DMS114 treated with DMSO at 0.1 percent for 48 hours (cell line): Measurements from ENCODE around the gene LRBA.
"Not testable (repeated sequence)": the region's sequence is repeated elsewhere in the genome, so short reads cannot be mapped to it uniquely, and the experiment has no call there.

Experiments used
- DNase-seq: peaks from one replicate; lab custom pipeline; 2025; ENCODE audit not compliant: unreplicated experiment; lab: John Stamatoyannopoulos, UW

LRBA gene

GRCh38 chr4:150572704-150573504 lies 442.2 kb downstream of the LRBA start:
- DNase-seq: no peak

GRCh38 chr4:150570862-150571261 lies 444.2 kb downstream of the LRBA start:
- DNase-seq: no peak

DNA sequence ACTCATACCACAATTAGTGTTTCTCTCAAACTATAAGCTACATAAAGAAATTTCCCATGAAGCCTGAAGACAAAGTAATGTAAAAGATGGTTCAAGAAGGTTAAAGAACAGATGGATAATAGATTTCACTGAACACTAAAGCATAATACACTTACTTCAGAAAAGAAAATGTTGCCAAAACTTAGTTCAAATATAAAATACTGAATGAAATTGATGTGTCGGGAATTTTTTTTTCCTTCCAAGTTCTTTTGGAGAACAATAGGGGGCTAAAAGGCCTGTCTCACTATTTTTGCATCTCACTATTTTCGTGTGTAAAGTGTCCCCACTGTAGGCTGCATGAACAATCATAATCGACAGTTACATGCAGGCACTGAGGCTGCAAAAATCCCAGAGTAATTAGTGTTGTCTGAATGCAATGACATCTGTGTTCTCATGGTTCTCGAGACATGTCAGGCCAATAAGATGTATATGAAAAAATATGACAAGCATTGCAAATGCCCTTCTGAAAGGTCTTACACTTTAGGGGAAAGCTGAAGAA lies 445.0 kb downstream of the LRBA start:
- DNase-seq: no peak

DNA sequence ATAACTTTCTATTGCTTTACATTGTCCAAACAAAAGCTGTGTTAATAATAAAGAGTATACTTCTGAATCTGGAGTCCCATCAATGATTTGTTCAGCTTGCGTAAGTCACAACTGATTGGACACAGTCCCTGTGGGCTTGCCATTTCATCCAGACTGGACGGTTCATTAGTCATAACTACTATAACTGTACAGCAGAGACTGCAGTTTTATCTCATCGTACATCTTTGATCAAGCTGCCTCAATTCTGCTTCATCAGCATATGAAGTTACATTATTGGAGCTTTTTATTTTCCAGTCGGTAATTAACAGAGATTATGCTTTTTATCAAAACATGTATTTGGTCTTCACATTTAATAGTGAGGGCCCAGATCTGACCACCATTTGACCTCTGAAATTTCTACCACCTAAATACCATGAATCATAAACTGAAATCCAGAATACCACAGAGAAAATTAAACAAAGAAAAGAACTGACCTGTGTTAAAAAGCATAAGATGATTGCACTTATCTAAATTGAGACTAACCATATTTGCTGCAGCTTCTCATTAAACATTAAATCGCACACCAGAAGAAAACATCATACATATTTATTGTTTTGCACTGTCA lies 445.6 kb downstream of the LRBA start:
- no peak for DNase-seq

DNA sequence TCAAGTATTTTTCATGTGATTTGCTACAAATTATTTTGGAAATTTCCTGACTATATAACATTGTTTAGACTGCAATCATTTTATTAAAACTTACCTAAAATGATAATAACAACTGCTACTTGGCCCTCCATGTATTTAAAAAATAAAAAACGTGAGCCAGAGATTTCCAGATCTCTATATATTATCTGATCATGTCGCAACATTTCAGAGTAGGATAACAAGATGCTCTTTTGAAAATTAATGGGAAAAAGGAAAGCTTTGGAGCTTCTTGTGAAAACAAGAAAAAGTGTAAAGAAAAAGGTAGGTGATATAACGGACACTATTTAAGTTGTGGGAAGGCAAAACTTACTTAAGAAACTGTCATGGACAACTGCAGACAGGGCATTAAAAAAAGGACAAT lies 448.0 kb downstream of the LRBA start:
- no peak for DNase-seq

GRCh38 chr4:150564967-150565366 lies 450.1 kb downstream of the LRBA start:
- DNase-seq: not testable (repeated sequence)

GRCh38 chr4:150562751-150563150 lies 452.3 kb downstream of the LRBA start:
- DNase-seq: no peak

- no peak for DNase-seq
Observed at GRCh38 chr4:150562250-150562649, 452.8 kb downstream of the LRBA start.

GRCh38 chr4:150561143-150561737 lies 453.8 kb downstream of the LRBA start:
- DNase-seq: no peak

DNA sequence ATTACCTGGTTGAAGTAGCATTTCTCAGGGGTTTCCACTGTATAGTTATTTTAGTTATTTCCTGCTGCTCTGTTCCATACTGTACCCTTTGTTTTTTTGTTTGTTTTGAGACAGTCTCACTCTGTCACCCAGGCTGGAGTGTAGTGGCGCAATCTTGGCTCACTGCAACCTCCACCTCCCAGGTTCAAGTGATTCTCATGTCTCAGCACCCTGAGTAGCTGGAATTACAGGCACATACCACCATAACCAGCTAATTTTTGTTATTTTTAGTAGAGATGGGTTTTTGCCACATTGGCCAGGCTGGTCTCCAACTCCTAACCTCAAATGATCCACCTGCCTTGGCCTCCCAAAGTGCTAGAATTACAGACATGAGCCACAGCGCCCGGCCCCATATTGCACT lies 457.3 kb downstream of the LRBA start:
- DNase-seq: not testable (repeated sequence)

DNA sequence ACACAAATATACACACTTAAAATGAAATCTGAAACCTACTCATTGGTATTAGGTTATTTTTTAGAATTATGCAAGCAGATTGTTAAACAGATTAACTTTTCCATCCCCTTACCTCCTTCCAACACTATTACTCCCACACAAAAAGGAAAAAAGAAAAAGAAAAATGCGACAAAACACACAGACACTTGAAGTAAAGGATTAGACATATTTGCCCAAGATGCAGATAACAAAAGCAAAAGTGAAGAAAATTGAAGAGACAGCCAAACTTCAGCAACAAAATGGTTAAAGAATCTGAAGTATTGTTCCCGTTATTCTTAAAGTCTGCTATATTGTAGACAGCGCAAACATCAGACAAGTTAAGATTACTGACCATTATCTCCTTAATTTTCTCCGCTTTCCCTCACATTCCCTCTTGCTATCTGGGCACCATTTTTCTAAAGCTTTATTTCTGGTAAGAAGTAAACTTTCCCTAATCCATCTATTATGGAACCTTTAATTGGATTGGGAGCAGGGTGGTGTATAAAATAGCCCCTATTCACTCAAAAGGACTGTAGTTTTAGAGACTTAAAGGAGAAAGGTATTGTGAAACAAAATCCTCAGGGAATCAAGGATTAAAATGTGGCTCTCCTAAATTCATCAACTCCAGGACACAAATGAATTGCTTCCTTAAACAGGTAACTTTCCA lies 467.8 kb downstream of the LRBA start:
- no peak for DNase-seq

- DNase-seq: no peak
Observed at GRCh38 chr4:150546286-150546685, 468.8 kb downstream of the LRBA start.

- no peak for DNase-seq
Observed at GRCh38 chr4:150543042-150543441, 472.0 kb downstream of the LRBA start.

DNA sequence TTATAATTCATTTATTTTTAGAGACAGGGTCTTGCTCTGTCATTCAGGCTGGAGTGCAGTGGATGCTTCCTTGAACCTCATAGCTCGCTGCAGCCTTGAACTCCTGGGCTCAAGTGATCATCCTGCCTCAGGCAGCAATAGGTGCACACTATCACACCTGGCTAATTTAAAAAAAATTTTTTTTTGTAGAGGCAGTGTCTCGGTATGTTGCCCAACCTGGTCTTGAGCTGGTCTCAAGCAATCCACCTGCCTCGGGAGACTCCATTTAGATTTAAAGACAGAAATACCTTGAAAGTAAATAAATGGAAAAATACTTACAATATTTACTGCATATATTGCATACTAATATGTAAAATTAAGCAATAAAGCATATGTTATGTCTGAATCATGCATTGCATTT lies 473.4 kb downstream of the LRBA start:
- DNase-seq: no peak

- DNase-seq: no peak
Observed at GRCh38 chr4:150540959-150541360, 474.1 kb downstream of the LRBA start.

- DNase-seq: no peak
Observed at GRCh38 chr4:150540536-150540935, 474.5 kb downstream of the LRBA start.

- DNase-seq: not testable (repeated sequence)
Observed at GRCh38 chr4:150537911-150538310, 477.2 kb downstream of the LRBA start.

- DNase-seq: no peak
Observed at GRCh38 chr4:150534818-150535217, 480.3 kb downstream of the LRBA start.

DNA sequence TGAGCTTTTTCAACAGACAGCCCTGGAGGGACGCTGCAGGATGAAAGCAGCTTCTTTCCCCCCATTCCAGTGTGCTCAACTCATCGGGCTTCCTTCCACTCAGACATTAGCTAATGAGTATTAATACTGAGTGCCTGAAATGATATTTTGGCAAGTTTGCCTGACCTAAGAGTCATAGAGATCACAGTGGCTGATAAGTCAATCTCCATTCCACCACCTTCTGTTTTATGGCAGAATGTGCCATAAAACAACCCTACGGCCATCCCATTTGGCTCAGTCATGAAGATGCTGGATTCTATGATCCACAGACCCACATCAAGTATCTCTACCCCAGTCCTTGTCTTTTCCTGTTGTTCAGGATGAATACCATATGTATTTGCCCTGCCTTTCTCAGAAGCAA lies 481.4 kb downstream of the LRBA start:
- no peak for DNase-seq

DNA sequence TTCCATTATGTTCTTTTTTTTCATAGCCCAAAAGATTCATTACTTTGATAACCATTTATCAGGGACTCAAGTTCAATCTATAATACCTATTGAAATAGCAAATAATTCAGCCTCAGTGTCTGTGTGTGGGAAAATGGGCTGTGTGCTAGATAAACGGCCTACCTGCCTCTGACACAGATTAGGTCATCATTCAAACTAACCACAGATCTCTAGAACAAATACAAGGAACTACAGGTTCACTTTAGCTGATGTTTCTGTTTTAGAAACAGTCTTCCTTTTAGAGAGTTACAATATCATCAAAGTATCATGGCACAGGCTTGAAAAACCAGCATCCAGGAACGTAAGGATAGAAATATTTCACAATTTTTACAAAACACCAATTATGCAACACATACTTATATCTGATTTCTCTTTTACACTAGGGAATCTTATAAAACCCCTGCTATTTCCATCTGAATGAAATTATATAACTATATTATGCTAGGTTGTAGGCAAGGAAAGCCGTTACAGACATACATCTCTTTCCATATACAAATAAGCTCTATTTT lies 489.7 kb downstream of the LRBA start:
- DNase-seq: no peak

- DNase-seq: no peak
Observed at GRCh38 chr4:150518559-150518958, 496.5 kb downstream of the LRBA start.
